Adipose tissue (tissue), 3 donors: ENCODE measurements around the gene ZNF793. TPM values are rescaled to one million over a fixed set of nuclear protein-coding genes. Genes with fewer than 3 reads are reported as not detected.

Source experiments
- H3K27ac ChIP-seq: one replicate; pipeline ENCODE4 v1.5.1; 2013; ENCODE audit warnings: low read depth, low read length
- WGBS, 3 donors: extraction: QIAGEN DNeasy Blood & Tissue Kit; methylation state at CpG; one replicate each; pipeline ENCODE4 v1.1.7; 2013; 5-methylcytosine and 5-hydroxymethylcytosine counted together
- polyA plus RNA-seq, 3 donors: library from polyadenylated mRNA; stranded (reverse); fragments of 200-250 nt; gene quantifications; one replicate each; pipeline ENCODE4 v1.2.3, GENCODE V29; 2013
- donor health status: healthy with polysubstance abuse.
- donor health status: Bipolar disorder and iron deficiency.
- donor health status: healthy.

The ZNF793 gene
- polyA plus RNA-seq, 3 donors, result 0.58 to 2.8 (median 1.1) TPM

DNA sequence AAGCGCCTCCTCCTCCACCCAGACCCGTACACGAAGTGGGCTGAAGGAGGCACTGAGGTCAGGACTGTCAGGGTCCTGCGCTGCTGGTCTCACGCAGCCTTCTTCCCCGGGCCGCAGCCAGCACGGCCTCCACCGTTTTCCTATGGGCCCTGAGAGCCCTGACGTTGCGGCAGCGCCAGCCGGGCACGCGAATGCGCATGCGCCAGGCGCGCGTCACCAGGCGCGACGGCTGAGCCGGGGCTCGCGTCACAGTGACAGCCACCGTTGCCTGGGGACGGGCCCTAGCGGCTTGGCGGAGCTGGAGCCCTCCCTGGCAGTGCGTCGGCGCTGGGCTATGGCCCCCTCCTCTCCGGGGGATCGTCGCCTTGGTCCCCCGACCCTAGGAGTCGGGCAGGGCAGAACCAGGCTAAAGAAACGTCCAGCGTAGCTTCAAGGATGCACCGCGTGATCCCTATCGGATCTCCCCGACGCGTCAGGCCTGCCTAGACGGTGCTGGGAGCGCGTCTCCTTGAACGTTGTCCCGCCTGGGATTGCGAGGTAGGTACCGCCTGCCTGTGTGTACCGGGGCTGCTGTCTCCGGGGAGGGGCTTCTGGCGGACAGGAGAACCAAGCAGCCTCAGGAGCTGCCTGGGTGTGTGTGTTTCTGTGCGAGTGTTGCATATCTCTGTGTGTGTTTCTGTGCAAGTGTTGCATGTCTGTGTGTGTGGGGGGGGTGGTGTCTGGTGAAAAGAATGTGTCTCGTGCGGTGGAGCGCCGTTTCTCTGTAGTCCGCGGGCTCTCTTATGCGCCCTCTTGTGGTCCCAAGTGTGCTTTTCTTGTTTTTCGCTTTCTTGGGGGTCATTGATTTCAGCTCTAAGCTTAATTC, 44.6 kb downstream of the ZNF793 start:
- WGBS, 3 donors, result 2 to 5% (median 5%) methylated on average over 65 of the region's 65 CpGs
- no peak overlapping the region for H3K27ac ChIP-seq

DNA sequence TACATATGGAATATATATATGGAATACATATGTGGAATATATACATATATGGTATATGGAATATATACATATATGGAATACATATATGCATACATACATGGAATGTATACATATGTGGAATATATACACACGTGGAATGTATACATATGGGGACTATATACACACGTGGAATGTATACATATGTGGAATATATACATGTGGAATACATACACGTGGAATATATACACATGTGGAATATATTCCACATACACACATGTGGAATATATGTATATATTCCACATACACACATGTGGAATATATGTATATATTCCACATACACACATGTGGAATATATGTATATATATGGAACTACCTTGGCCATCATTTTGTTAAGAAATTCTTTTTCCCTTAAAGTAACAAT, 56.8 kb downstream of the ZNF793 start:
- no peak overlapping the region for H3K27ac ChIP-seq
- WGBS, 3 donors, result 94 to 99% (median 94%) methylated on average over 3 of the region's 3 CpGs

DNA sequence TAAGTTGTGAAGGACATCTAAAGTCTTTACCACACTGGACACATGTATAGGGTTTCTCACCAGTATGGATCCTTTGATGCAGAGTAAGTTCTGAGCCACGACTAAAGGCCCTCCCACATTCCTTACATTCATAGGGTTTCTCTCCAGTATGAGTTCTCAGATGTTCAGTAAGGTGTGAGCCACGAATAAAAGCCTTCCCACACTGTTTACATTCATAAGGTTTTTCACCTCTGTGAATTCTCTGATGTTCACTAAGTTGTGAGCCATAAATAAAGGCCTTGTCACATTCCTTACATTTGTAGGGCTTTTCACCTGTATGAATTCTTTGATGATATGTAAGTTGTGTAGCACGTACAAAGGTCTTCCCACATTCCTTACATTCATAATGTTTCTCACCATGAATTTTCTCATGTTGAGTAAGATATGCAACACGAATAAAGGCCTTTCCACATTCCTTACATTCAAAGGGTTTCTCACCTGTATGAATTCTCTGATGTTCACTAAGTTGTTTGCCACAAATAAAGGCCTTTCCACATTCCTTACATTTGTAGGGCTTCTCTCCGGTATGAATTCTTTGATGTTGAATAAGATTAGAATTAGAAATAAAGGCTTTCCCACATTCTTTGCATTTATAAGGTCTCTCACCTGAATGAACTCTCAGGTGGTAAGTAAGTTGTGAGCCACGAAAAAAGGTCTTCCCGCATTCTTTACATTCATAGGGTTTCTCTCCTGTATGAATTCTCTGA, 58.1 kb downstream of the ZNF793 start:
- no peak overlapping the region for H3K27ac ChIP-seq
- 93 to 96% (median 95%) methylated on average over 7 of the region's 7 CpGs for WGBS, 3 donors

DNA sequence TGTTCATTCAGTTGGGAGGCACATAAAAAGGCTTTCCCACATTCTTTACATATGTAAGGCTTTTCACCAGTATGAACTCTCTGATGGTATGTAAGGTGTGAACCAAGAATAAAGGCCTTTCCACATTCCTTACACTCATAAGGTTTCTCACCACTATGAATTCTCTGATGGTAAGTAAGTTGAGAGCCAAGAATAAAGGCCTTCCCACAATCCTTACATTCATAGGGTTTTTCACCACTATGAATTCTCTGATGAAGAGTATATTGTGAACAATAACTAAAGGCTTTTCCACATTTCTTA, 58.6 kb downstream of the ZNF793 start:
- no peak overlapping the region for H3K27ac ChIP-seq

DNA sequence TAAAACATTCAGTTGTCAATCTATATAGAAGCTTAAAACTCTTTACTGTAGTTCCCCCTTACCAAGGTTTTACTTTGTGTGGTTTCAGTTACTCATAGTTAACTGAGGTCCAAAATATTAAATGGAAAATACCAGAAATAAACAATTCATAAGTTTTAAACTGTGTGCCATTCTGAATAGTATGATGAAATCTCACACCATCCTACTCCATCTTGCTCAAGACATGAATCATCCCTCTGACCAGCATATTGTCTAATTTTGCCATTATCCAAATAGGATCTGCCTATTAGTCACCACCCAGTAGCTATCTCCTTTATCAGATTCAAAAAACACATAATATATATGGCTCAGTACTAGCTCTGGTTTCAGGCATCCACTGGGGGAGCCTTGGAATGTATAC, 65.5 kb downstream of the ZNF793 start:
- H3K27ac ChIP-seq, result no peak overlapping the region

DNA sequence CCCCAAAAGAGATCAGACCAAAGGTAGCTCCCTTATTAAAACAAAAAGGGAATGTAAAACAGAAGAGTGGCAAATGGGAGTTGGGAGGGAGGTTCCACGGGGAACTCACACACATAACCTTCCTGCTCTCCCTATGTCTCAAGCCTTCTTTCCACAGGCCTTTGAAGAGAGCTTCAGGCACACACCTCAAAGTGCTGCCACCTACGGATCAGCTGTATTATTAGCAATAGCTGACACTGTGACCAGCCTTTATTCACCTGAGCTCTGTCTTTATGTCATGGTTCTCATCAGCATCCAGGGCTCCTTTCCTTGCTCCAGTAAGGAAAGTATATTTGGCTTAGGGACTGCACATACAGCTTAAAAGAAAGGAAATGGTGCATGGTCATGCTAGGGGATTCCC, 76.6 kb downstream of the ZNF793 start:
- no peak overlapping the region for H3K27ac ChIP-seq
- WGBS, 3 donors, result 74 to 79% (median 77%) methylated on average over 2 of the region's 2 CpGs

Other genes with a start within 250 kb of the ZNF793 start
- gene ZNF527, start 135.8 kb upstream of the ZNF793 start, polyA plus RNA-seq, result 1 to 10 TPM; 1.6 to 5.5 (median 2.4) TPM
- 1 to 10 TPM; 1.3 to 2.7 (median 1.7) TPM for gene ZNF569, start 39.5 kb upstream of the ZNF793 start, polyA plus RNA-seq
- gene ZNF570, start 37.6 kb upstream of the ZNF793 start, polyA plus RNA-seq, result 1 to 10 TPM; 1.7 to 1.9 (median 1.7) TPM
- 1 to 10 TPM in 2 of 3 donors, under 1 TPM in 1; 0.74 to 2.2 (median 1.0) TPM for gene ZNF571, start 87.9 kb downstream of the ZNF793 start, polyA plus RNA-seq
- gene ZNF540, start 87.9 kb downstream of the ZNF793 start, polyA plus RNA-seq, result 1 to 10 TPM in 2 of 3 donors, under 1 TPM in 1; 0.79 to 3.1 (median 1.4) TPM
- 1 to 10 TPM; 1.9 to 2.4 (median 2.1) TPM for gene ZFP30, start 148.5 kb downstream of the ZNF793 start, polyA plus RNA-seq
- gene ZNF607, start 212.8 kb downstream of the ZNF793 start, polyA plus RNA-seq, result 1 to 10 TPM; 1.1 to 1.9 (median 1.6) TPM